ENCODE data around the gene LMBR1.
A peak's percentile ranks its signal among the peaks of the same experiment; 100 is the strongest.
"Not testable (repeated sequence)": the region's sequence is repeated elsewhere in the genome, so short reads cannot be mapped to it uniquely, and the experiment has no call there.

Gene LMBR1

GRCh38 chr7:156892821-156893706 lies at the start of gene LMBR1:
Gene LMBR1 (minus strand): TSS chr7:156893183. CDS start chr7:156892993, 190 bp downstream.
- peak; percentile 96 for DNase-seq

GRCh38 chr7:156942708-156943090 lies 49.7 kb upstream of the LMBR1 start:
- DNase-seq = peak; percentile 20

- no peak for DNase-seq
Measured at GRCh38 chr7:156941393-156942182, 48.6 kb upstream of the LMBR1 start.

- DNase-seq = no peak
Measured at GRCh38 chr7:156940421-156941122, 47.6 kb upstream of the LMBR1 start.

GRCh38 chr7:156936766-156937165 lies 43.8 kb upstream of the LMBR1 start:
- DNase-seq = not testable (repeated sequence)

GRCh38 chr7:156935250-156935649 lies 42.3 kb upstream of the LMBR1 start:
- no peak for DNase-seq

- DNase-seq = no peak
Measured at GRCh38 chr7:156932006-156932405, 39.0 kb upstream of the LMBR1 start.

- DNase-seq = peak; percentile 40
Measured at GRCh38 chr7:156929789-156930539, 37.0 kb upstream of the LMBR1 start.

- no peak for DNase-seq
Measured at GRCh38 chr7:156928406-156928747, 35.4 kb upstream of the LMBR1 start.

- no peak for DNase-seq
Measured at GRCh38 chr7:156927571-156928405, 34.8 kb upstream of the LMBR1 start.

- not testable (repeated sequence) for DNase-seq
Measured at GRCh38 chr7:156925821-156926220, 32.8 kb upstream of the LMBR1 start.

GRCh38 chr7:156922304-156922703 lies 29.3 kb upstream of the LMBR1 start:
- DNase-seq = not testable (repeated sequence)

GRCh38 chr7:156920487-156921373 lies 27.7 kb upstream of the LMBR1 start:
- not testable (repeated sequence) for DNase-seq

GRCh38 chr7:156920076-156920475 lies 27.1 kb upstream of the LMBR1 start:
- DNase-seq = no peak

- DNase-seq = no peak
Measured at GRCh38 chr7:156919132-156919713, 26.2 kb upstream of the LMBR1 start.

GRCh38 chr7:156918635-156919034 lies 25.7 kb upstream of the LMBR1 start:
- no peak for DNase-seq

- DNase-seq = not testable (repeated sequence)
Measured at GRCh38 chr7:156909574-156910252, 16.7 kb upstream of the LMBR1 start.

- DNase-seq = no peak
Measured at GRCh38 chr7:156907656-156908055, 14.7 kb upstream of the LMBR1 start.

- no peak for DNase-seq
Measured at GRCh38 chr7:156906200-156906649, 13.2 kb upstream of the LMBR1 start.
